Loucy (cell line): ENCODE measurements around the gene ZNF423.

ENCODE experiments used
- CTCF ChIP-seq: fragments of 200-600 bp; sonication (generic); conservative IDR thresholded peaks from 2 replicates; pipeline ENCODE4 v1.5.1; 2014; ENCODE audit warnings: mild to moderate bottlenecking, antibody characterized with exemption, low read length
- EZH2phosphoT487 ChIP-seq: fragments of 200-600 bp; IDR thresholded peaks from 2 replicates; pipeline ENCODE4 v1.6.1; 2018; ENCODE audit warnings: antibody characterized with exemption, mild to moderate bottlenecking, moderate library complexity, borderline replicate concordance

- TF ChIP-seq CTCF (no peak), EZH2phosphoT487 (no peak)
These were observed 1.6 kb downstream of the ZNF423 start for GRCh38 chr16:49854188-49854795.
